ENCODE data around the gene INHBE.
"Not testable (repeated sequence)": the region's sequence is repeated elsewhere in the genome, so short reads cannot be mapped to it uniquely, and the experiment has no call there.

GRCh38 chr12:57495051-57495701, 40.1 kb downstream of the INHBE start:
- TF ChIP-seq, protein P1, sequence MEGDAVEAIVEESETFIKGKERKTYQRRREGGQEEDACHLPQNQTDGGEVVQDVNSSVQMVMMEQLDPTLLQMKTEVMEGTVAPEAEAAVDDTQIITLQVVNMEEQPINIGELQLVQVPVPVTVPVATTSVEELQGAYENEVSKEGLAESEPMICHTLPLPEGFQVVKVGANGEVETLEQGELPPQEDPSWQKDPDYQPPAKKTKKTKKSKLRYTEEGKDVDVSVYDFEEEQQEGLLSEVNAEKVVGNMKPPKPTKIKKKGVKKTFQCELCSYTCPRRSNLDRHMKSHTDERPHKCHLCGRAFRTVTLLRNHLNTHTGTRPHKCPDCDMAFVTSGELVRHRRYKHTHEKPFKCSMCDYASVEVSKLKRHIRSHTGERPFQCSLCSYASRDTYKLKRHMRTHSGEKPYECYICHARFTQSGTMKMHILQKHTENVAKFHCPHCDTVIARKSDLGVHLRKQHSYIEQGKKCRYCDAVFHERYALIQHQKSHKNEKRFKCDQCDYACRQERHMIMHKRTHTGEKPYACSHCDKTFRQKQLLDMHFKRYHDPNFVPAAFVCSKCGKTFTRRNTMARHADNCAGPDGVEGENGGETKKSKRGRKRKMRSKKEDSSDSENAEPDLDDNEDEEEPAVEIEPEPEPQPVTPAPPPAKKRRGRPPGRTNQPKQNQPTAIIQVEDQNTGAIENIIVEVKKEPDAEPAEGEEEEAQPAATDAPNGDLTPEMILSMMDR (IDR thresholded peaks at IDR 0.05), result not testable (repeated sequence)
- TF ChIP-seq EP300 (IDR thresholded peaks at IDR 0.05; ENCODE audit: low read depth); POLR2A (IDR thresholded peaks at IDR 0.05); POLR2AphosphoS5 (IDR thresholded peaks at IDR 0.05): not testable (repeated sequence)

Measured in transverse colon (tissue), 4 donors.